Activated CD8-positive, alpha-beta memory T cell treated with anti-CD3 and anti-CD28 coated beads for 48 hours (primary cell): ENCODE data around the gene ALKAL2.

Experiments used
- DNase-seq, 3 experiments: peaks; one replicate each; pipeline ENCODE4 v3.0.0-alpha.2; 2020; ENCODE audit warnings: low read depth in 2 of 3, low spot score in 2 of 3

The ALKAL2 gene

GRCh38 chr2:290090-290722 is 2.3 kb upstream of the ALKAL2 start:
- no peak for DNase-seq

- no peak for DNase-seq
Measured at GRCh38 chr2:289362-290089, 1.6 kb upstream of the ALKAL2 start.

GRCh38 chr2:288758-289361 is 969 bp upstream of the ALKAL2 start:
- no peak for DNase-seq

- no peak for DNase-seq
Measured at GRCh38 chr2:287471-287885, 413 bp downstream of the ALKAL2 start.

GRCh38 chr2:286774-287392 is 1.0 kb downstream of the ALKAL2 start:
- no peak for DNase-seq

- no peak for DNase-seq
Measured at GRCh38 chr2:286035-286434, 1.9 kb downstream of the ALKAL2 start.

- DNase-seq = no peak
Measured at GRCh38 chr2:285531-285930, 2.4 kb downstream of the ALKAL2 start.

- no peak for DNase-seq
Measured at GRCh38 chr2:284896-285492, 2.9 kb downstream of the ALKAL2 start.

- DNase-seq = no peak
Measured at GRCh38 chr2:283996-284794, 3.7 kb downstream of the ALKAL2 start.

- DNase-seq = no peak
Measured at GRCh38 chr2:282371-283263, 5.3 kb downstream of the ALKAL2 start.

GRCh38 chr2:281381-281780 is 6.5 kb downstream of the ALKAL2 start:
- DNase-seq = no peak

GRCh38 chr2:280650-281110 is 7.2 kb downstream of the ALKAL2 start:
- no peak for DNase-seq

- no peak for DNase-seq
Measured at GRCh38 chr2:279956-280649, 7.8 kb downstream of the ALKAL2 start.

GRCh38 chr2:279366-279765 is 8.5 kb downstream of the ALKAL2 start:
- DNase-seq = no peak

- DNase-seq = no peak
Measured at GRCh38 chr2:278927-279320, 9.0 kb downstream of the ALKAL2 start.

GRCh38 chr2:278312-278926 is 9.5 kb downstream of the ALKAL2 start:
- no peak for DNase-seq

GRCh38 chr2:275466-275865 is 12.4 kb downstream of the ALKAL2 start:
- DNase-seq = no peak

- no peak for DNase-seq
Measured at GRCh38 chr2:274503-274902, 13.4 kb downstream of the ALKAL2 start.

- no peak for DNase-seq
Measured at GRCh38 chr2:273333-273732, 14.6 kb downstream of the ALKAL2 start.
